GM21529 (cell line): ENCODE data around the gene IGSF9B.

Experiments used
- ATAC-seq: cut with Tn5 transposase; IDR thresholded peaks from one replicate; pipeline ENCODE4 v1.9.1; 2021; ENCODE audit not compliant: unreplicated experiment

Gene IGSF9B

DNA sequence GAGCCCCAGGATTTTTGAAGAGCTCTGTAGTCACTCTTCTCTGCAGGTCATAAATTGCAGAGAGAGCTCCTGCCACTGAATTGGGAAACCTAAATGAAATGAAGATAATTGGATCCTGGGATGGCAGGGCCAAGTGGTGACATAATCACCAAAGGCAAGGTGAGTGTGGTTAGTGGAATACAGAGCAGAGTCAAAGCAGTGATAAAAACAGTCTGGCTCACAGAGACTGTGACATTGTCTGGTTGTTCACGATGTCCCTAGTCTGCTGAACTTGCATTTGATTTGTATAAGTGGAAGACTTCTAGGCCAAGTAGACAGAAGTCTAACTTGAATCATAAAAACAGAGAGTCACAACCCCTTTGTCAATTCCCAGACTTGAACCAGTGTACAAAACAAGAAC is 84.6 kb downstream of the IGSF9B start:
- no peak for ATAC-seq

DNA sequence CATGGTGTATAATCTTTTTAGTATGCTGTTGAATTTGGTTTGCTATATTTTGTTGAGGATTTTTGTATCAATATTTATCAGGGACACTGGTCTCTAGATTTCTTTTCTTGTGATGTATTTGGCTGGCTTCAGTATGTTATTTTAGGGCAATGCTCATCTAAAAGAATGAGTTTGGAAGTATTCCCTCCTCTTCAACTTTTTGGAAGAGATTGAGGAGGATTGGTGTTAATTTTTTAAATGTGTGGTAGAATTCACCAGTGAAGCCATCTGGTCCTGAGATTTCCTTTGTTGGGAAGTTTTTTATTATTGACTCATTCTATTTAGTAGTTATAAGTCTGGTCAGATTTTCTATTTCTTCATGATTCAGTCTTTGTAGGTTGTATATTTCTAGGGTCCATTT is 89.3 kb downstream of the IGSF9B start:
- no peak for ATAC-seq

DNA sequence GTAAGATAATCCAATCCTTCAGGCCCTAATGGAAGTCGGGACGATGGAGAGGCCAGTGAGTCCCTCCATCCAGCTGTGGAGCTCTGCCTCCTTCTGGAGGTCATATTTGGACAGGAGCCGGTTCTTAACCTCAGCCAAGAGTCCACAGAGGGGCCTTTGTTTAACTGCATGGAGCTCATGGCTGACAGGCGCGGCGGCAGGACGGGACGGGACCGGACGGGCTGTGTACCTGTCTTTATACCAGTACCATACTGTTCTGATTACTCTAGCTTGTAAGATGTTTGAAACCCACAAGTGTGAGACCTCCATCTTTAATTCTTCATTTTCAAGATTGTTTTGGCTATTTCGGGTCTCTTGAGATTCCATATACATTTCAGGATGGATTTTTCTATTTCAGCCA is 91.3 kb downstream of the IGSF9B start:
- ATAC-seq, result no peak

DNA sequence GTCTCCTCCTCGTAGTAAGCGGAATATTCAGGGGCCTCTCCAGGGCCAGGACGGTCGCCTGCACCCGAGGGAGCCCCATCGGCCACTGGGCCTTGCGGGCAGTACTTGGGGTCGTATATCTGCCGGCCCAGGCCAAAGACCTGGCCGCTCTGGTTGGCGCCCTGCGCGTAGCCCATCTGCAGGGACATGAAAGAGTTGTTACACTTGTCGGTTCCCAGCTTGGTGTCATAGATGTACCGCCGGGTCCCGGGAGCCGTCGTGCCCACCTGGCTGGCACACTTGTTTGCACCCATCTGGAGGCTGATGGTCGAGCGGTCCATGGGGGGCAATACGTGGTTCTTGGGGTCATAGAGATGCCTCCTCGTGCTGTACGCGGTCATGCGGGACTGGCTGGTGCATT is 92.0 kb downstream of the IGSF9B start:
- no peak for ATAC-seq

DNA sequence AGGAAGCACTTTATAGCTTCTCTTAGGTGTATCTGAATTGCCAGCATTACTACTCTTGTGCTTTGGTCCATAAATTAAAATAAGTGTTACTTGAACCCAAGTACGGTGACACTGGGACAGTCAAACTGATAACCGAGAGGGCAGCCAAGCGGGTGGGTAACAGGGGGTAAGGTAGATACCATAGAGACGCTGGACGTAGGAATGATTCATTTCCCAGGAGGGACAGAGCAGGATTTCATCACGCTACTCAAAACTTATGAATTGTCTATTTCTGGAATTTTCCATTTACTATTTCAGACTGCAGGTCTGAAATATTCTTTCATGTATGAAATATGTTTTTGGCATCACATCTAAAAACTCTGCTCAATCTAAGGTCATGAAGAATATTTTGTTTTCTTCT is 96.6 kb downstream of the IGSF9B start:
- no peak for ATAC-seq
